Measurements from ENCODE around the gene ROBO1.

Gene ROBO1

DNA sequence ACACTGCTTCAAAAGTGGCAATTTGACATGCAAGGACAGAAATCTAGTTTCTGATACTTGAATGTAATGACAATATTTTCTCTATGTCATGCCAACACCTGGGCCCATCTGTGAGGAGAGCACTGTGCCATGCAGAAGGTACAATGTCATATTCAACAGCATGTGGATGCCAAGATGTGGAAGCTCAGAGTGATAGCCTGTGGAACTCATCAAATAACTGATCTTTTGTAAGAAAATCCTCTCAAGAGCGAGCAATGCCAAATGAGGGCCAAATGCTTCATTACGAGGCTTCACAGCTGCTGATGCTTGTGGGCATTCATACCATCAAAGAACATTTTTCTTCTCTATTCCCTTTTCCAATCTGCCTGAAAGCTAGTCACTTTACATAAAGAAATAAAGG, 95.1 kb downstream of the ROBO1 start:
- Histone ChIP-seq H3K27ac (no peak overlapping the region), H3K4me3 (no peak overlapping the region)

DNA sequence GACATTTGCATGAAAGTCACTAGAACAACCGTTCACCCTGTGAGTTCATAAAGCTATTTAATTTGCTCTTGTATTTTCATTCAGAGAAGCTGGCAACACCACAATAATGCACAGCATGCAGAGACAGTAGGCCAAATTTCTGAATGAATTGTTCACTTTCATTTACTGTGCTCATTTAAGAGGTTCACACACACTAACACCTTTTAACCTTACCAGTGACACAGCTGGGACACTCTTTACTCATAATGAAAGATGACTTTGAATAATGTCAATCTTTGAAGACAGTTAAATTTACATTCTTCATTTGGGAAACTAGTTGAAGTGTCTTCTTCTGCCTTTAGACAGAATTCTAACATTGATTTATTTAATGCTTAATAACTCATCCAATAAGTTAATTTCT, 95.7 kb downstream of the ROBO1 start:
- H3K27ac ChIP-seq: no peak overlapping the region
- no peak overlapping the region for H3K4me3 ChIP-seq

- Histone ChIP-seq H3K4me3 (no peak overlapping the region), H3K27ac (no peak overlapping the region)
These were observed 97.6 kb downstream of the ROBO1 start for GRCh38 chr3:79670178-79670577.

GRCh38 chr3:79664455-79664854, 103.3 kb downstream of the ROBO1 start:
- H3K4me3 ChIP-seq: no peak overlapping the region

GRCh38 chr3:79661896-79662295, 105.9 kb downstream of the ROBO1 start:
- no peak overlapping the region for H3K27ac ChIP-seq
- H3K4me3 ChIP-seq: no peak overlapping the region

More at GRCh38 chr3:79664455-79664854, 103.3 kb downstream of the ROBO1 start:
- no peak overlapping the region for H3K27ac ChIP-seq

GRCh38 chr3:79657076-79657475, 110.7 kb downstream of the ROBO1 start:
- H3K4me3 ChIP-seq: no peak overlapping the region

GRCh38 chr3:79654019-79654418, 113.8 kb downstream of the ROBO1 start:
- no peak overlapping the region for H3K27ac ChIP-seq
- no peak overlapping the region for H3K4me3 ChIP-seq

More at GRCh38 chr3:79657076-79657475, 110.7 kb downstream of the ROBO1 start:
- H3K27ac ChIP-seq: no peak overlapping the region

- Histone ChIP-seq H3K27ac (no peak overlapping the region), H3K4me3 (no peak overlapping the region)
These were observed 114.5 kb downstream of the ROBO1 start for GRCh38 chr3:79653266-79653830.

DNA sequence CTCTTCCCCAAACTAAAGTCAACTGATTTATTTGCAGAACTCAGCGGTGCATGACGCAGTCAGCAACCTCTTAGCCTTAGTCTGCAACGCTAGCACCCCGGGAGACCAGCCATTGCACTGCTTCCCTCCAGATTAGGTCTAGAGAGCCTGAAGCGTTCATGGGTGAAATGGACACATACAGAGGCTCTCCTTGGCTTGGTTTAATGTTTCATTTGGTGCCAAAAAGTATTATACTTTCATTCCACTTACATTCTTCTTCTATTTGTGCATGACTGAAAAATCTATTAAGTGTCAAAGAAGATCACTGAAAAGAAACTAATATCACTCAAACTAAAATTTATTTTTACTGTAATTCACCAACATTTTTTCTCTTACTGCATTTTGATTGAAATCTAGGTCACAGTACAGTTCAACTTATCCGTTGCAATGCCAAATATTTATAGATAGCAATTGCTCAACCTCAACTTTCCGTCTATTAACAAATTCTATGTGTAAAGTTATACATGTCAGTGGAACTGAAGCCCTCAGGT, 116.2 kb downstream of the ROBO1 start:
- Histone ChIP-seq H3K4me3 (no peak overlapping the region), H3K27ac (no peak overlapping the region)

DNA sequence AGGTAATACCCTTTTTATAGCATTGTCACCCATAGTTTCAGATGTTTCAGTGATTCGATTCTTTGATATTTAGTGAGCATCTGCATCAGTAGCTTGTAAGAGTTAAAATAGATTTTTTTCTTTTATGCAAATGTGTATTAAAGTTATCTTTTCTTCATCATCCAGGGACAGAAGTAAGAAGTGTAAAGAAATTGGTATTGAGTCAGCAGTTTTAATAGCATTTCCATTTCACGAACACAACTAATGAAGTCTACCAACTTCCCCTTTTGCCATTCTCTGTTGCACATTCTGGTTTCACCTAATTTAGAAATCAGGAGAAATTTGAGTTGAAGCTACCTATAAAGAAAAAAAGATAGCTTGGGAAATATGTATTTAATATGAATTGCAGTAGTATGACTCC, 127.9 kb downstream of the ROBO1 start:
- Histone ChIP-seq H3K4me3 (no peak overlapping the region), H3K27ac (no peak overlapping the region)

- H3K27ac ChIP-seq: no peak overlapping the region
- H3K4me3 ChIP-seq: no peak overlapping the region
These were observed 131.4 kb downstream of the ROBO1 start for GRCh38 chr3:79636372-79636771.

DNA sequence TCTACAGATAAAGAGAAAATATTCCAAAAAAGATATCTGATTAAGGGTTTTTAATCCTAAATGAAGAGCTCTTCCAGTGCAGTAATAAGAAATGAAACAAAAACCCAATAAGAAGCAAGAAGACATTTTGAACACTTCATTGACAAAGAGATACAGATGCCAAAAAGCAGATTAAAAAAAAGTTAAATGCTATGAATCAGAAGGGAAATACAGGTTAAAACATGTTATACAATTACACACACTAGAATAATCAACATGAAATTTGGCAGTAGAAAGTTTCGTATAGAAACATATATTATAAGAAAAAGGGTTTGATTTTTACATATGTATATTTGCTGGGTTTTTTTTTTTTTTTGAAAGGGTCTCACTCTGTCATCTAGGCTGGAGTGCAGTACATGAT, 135.0 kb downstream of the ROBO1 start:
- H3K27ac ChIP-seq: no peak overlapping the region
- no peak overlapping the region for H3K4me3 ChIP-seq

DNA sequence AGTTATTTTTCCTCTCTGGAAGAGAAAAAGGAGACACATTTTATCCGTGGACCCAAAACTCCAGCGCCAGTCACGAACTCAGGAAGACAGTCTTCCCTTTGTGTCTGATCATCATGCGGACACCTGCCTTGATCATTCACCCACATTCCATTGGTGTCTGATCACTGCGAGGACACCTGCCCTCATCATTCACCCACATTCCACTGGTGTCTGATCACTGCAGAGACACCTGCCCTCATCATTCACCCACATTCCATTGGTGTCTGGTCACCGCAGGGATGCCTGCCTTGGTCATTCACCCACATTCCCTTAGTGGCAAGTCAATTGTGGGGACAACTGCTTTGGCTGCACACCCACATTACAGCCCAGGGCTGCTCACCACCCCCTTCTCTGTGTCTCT, 148.9 kb downstream of the ROBO1 start:
- Histone ChIP-seq H3K27ac (no peak overlapping the region), H3K4me3 (no peak overlapping the region)

DNA sequence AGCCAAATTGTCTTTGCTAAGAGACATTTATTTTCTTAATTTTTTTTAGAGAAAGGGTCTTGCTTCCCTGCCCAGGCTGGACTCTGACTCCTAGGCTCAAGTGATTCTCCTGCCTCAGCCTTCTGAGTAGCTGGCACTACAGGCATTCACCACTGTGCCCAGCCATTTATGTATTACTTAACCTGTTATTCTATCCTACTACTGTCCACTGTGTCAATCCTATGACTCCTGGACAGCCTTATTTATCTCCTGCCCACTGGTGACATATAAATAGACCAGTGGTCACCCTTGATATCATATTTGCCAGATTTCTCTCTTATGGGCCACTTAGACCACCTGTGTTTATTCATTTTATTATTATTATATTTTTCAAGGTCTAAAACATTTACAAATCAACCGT, 161.4 kb downstream of the ROBO1 start:
- no peak overlapping the region for H3K4me3 ChIP-seq
- H3K27ac ChIP-seq: no peak overlapping the region

DNA sequence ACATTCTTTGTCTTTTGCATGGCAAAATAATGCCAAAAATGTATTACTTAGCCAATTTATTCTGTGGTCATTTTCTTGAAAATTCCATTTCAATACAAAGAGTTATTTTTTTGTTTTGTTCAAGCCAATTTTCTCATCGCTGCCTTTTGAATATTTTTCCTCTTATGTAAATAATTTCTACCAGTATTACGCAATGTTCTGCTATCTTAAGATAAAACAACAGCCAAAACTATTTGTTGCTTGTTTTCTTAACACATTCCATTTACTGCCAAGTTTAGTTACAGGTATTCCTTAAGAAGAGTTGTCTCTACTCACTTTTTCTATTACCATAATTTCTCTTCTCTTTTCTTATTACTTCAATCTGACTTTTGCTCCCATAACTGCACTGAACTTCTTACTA, 163.1 kb downstream of the ROBO1 start:
- H3K27ac ChIP-seq: no peak overlapping the region

DNA sequence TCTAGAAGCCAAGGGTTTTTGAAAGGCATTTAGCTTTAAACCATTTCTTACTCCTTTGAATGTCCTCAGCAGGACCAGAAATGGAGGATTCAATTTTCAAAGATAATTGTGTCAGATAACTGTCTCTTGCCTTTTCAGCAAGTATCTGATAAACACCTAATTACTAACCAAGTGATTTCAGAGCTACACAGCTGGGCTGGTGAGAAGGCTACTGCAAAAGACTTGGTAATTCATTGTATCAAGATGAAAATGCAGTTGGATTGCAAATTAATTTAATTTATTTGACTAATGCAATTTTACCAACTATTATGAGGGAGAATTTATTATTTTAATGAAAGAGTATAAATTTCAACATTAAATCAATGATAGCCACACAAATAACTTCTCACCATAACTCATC, 165.4 kb downstream of the ROBO1 start:
- Histone ChIP-seq H3K27ac (no peak overlapping the region), H3K4me3 (no peak overlapping the region)

More for the DNA sequence above, 163.1 kb downstream of the ROBO1 start:
- H3K4me3 ChIP-seq: no peak overlapping the region

DNA sequence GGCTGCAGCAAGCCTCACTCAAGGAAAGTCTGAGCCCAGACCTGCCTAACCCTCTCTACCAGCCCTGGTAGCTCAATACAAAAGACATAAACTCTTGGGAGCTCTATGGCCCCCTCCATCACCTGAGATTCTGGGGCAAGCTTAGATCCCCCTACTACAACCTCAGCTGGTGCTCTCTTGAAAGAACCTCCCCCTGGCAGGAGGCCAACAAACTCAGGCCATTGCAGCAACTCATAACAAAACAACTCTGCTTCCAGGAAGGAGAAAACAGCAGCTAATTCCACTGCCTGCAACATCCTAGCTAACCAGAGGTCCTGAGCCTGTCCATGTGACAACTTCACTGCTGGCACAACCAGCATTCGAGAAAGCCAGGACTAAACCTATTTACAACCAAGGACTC, 169.2 kb downstream of the ROBO1 start:
- Histone ChIP-seq H3K27ac (no peak overlapping the region), H3K4me3 (no peak overlapping the region)

- Histone ChIP-seq H3K27ac (no peak overlapping the region), H3K4me3 (no peak overlapping the region)
These were observed 170.1 kb downstream of the ROBO1 start for GRCh38 chr3:79597709-79598108.

GRCh38 chr3:79587150-79587549, 180.6 kb downstream of the ROBO1 start:
- Histone ChIP-seq H3K4me3 (no peak overlapping the region), H3K27ac (no peak overlapping the region)

- Histone ChIP-seq H3K4me3 (no peak overlapping the region), H3K27ac (no peak overlapping the region)
These were observed 181.6 kb downstream of the ROBO1 start for GRCh38 chr3:79586232-79586631.

DNA sequence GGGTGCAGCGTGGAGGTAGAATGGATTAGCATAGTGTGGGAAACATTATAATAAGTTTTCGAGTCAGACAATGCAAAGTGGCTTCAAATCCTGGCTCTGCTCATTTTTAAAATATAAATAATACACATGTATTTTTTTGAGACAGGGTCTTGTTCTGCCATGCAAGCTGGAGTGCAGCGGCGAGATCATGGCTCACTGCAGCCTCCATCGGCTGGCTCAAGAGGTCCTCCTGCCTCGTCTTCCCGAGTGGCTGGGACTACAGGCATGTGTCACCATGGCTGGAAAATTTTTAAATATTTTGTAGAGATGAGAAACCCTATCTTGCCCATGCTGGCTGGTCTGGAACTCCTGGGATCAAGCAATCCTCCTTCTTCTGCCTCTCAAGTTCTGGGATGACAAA, 194.9 kb downstream of the ROBO1 start:
- Histone ChIP-seq H3K4me3 (no peak overlapping the region), H3K27ac (no peak overlapping the region)

GRCh38 chr3:79568938-79569337, 198.9 kb downstream of the ROBO1 start:
- Histone ChIP-seq H3K4me3 (no peak overlapping the region), H3K27ac (no peak overlapping the region)

Measured in skin epidermis (tissue), 12 donors.